Mucosa of descending colon (tissue), 3 donors: ENCODE measurements around the gene HELT. TPM values are rescaled to one million over a fixed set of nuclear protein-coding genes. Genes with fewer than 3 reads are reported as not detected.

Source experiments
- ATAC-seq: fragments of 200-7000 bp; cut with Tn5 transposase; one replicate; pipeline ENCODE4 v1.9.1; 2020; ENCODE audit warnings: mild to moderate bottlenecking, moderate library complexity
- DNase-seq, 3 donors: peaks; one replicate each; pipeline ENCODE4 v3.0.0-alpha.2; 2020
- H3K36me3 ChIP-seq: fragments of 200-600 bp; one replicate; pipeline ENCODE4 v1.8.0; 2021; ENCODE audit warnings: low read depth, mild to moderate bottlenecking
- H3K4me1 ChIP-seq: fragments of 200-600 bp; one replicate; pipeline ENCODE4 v1.8.0; 2021; ENCODE audit warnings: low read depth, mild to moderate bottlenecking
- H3K4me3 ChIP-seq: fragments of 200-600 bp; one replicate; pipeline ENCODE4 v1.8.0; 2021; ENCODE audit warnings: mild to moderate bottlenecking
- H3K9me3 ChIP-seq: fragments of 200-600 bp; one replicate; pipeline ENCODE4 v1.8.0; 2021; ENCODE audit warnings: mild to moderate bottlenecking
- CTCF ChIP-seq: fragments of 200-600 bp; IDR thresholded peaks from one replicate; pipeline ENCODE4 v1.8.0; 2022; ENCODE audit warnings: antibody characterized with exemption, mild to moderate bottlenecking
- intact Hi-C, 2 donors: fragments of 100-400 bp; cut with DNase I in 1 of 2; cut with micrococcal nuclease in 1 of 2; formaldehyde crosslinking; loops; one replicate each; pipeline versions ENCODE4 v1.11.0 to v1.11.1; 2022; cut with DNase I, micrococcal nuclease
- total RNA-seq, 3 donors: library from RNA; stranded (reverse); fragmentation: NEBNext Ultra II Directional in 2 of 3; extraction: Animal tissue kit (Norgen Biotek cat#: 25700) in 2 of 3; gene quantifications; one replicate each; pipeline versions ENCODE4 v1.2.1 to v1.2.4, GENCODE V29; 2021 to 2023
- donor health status: DM: no; HTN: no; CAD: no; lungs with moderate emphysema.
- donor health status: DM: no; HTN: no; CAD: no.
- donor health status: DM: no; HTN: yes; CAD: no.

HELT gene
- total RNA-seq, 3 donors from 2014 or later = not detected

- no peak overlapping the region for H3K4me3 ChIP-seq
- DNase-seq = peak in 2 of 3 donors; percentile 58 to 71
- H3K9me3 ChIP-seq = no peaks in the 10 kb centered on the region
- TF ChIP-seq CTCF = no peak
- no peaks in the 10 kb centered on the region for H3K4me1 ChIP-seq
- H3K36me3 ChIP-seq = no peaks in the 10 kb centered on the region
- intact Hi-C loops = no loop called here
- peak; percentile 60 for ATAC-seq
Observed at GRCh38 chr4:184978211-184978610, 40.1 kb upstream of the HELT start.

GRCh38 chr4:184979461-184980124, 38.7 kb upstream of the HELT start:
- no peak for TF ChIP-seq CTCF
- ATAC-seq (no peak), DNase-seq (no peak)
- H3K36me3 ChIP-seq = no peaks in the 10 kb centered on the region
- no peaks in the 10 kb centered on the region for H3K4me1 ChIP-seq
- H3K9me3 ChIP-seq = no peaks in the 10 kb centered on the region
- H3K4me3 ChIP-seq = no peak overlapping the region
- intact Hi-C loops = loop anchor here in 1 of 2 donors (10.0 kb wide), 1 partner anchor 235 kb away; no protein-coding TSS in a partner anchor

GRCh38 chr4:184980261-184980660, 38.0 kb upstream of the HELT start:
- ATAC-seq = no peak
- H3K4me3 ChIP-seq = no peak overlapping the region
- no peaks in the 10 kb centered on the region for H3K36me3 ChIP-seq
- intact Hi-C loops = loop anchor here in 1 of 2 donors (10.0 kb wide), 1 partner anchor 235 kb away; no protein-coding TSS in a partner anchor
- TF ChIP-seq CTCF = no peak
- DNase-seq = no peak
- H3K4me1 ChIP-seq = no peaks in the 10 kb centered on the region
- H3K9me3 ChIP-seq = no peaks in the 10 kb centered on the region

GRCh38 chr4:184983672-184984356, 34.5 kb upstream of the HELT start:
- H3K36me3 ChIP-seq = no peaks in the 10 kb centered on the region
- TF ChIP-seq CTCF = no peak
- intact Hi-C loops = loop anchor here in 1 of 2 donors (10.0 kb wide), 1 partner anchor 239 kb away; no protein-coding TSS in a partner anchor
- no peaks in the 10 kb centered on the region for H3K4me1 ChIP-seq
- H3K4me3 ChIP-seq = no peak overlapping the region
- peak; percentile 77 to 84 (median 79) for DNase-seq
- peak; percentile 85 for ATAC-seq
- H3K9me3 ChIP-seq = no peaks in the 10 kb centered on the region

- no peak for TF ChIP-seq CTCF
- DNase-seq = no peak
- intact Hi-C loops = loop anchor here in 1 of 2 donors (10.0 kb wide), 1 partner anchor 243 kb away; no protein-coding TSS in a partner anchor
- Histone ChIP-seq H3K36me3 (no peaks in the 10 kb centered on the region), H3K4me3 (no peak overlapping the region), H3K4me1 (no peaks in the 10 kb centered on the region), H3K9me3 (no peaks in the 10 kb centered on the region)
- no peak for ATAC-seq
Observed at GRCh38 chr4:184987493-184988031, 30.7 kb upstream of the HELT start.
